NCI-H748 treated with DMSO at 0.1 percent for 48 hours (cell line): ENCODE measurements around the gene PSMD13.
"Not testable (repeated sequence)": the region's sequence is repeated elsewhere in the genome, so short reads cannot be mapped to it uniquely, and the experiment has no call there.

Source experiments
- DNase-seq: peaks from one replicate; lab custom pipeline; 2025; lab: John Stamatoyannopoulos, UW

PSMD13 gene

GRCh38 chr11:278001-278951, 41.5 kb downstream of the PSMD13 start, which contains the start of gene NLRP6:
Gene NLRP6, plus strand, starts transcription at chr11:278407. Its CDS starts 163 bp downstream, at chr11:278570.
- no peak for DNase-seq

- DNase-seq, result no peak
Observed at GRCh38 chr11:279040-279965, 42.5 kb downstream of the PSMD13 start.

GRCh38 chr11:279966-280705, 43.4 kb downstream of the PSMD13 start:
- peak; percentile 1 for DNase-seq

GRCh38 chr11:280706-281485, 44.1 kb downstream of the PSMD13 start:
- DNase-seq, result no peak

GRCh38 chr11:281486-282161, 44.8 kb downstream of the PSMD13 start:
- DNase-seq, result no peak

GRCh38 chr11:282171-282570, 45.4 kb downstream of the PSMD13 start:
- DNase-seq, result no peak

GRCh38 chr11:282630-283360, 46.0 kb downstream of the PSMD13 start:
- DNase-seq, result no peak

GRCh38 chr11:283405-284104, 46.8 kb downstream of the PSMD13 start:
- DNase-seq, result no peak

GRCh38 chr11:284105-285020, 47.6 kb downstream of the PSMD13 start:
- no peak for DNase-seq

- no peak for DNase-seq
Observed at GRCh38 chr11:285021-285893, 48.5 kb downstream of the PSMD13 start.

- DNase-seq, result no peak
Observed at GRCh38 chr11:285894-286220, 49.1 kb downstream of the PSMD13 start.

- not testable (repeated sequence) for DNase-seq
Observed at GRCh38 chr11:286977-287820, 50.4 kb downstream of the PSMD13 start.

- no peak for DNase-seq
Observed at GRCh38 chr11:287821-288477, 51.2 kb downstream of the PSMD13 start.

GRCh38 chr11:288478-289397, 52.0 kb downstream of the PSMD13 start, which contains the start of gene PGGHG:
Gene PGGHG, plus strand, starts transcription at chr11:289126. Its CDS starts 691 bp downstream, at chr11:289817.
- DNase-seq, result peak; percentile 13

- no peak for DNase-seq
Observed at GRCh38 chr11:289398-289711, 52.6 kb downstream of the PSMD13 start.
